GM19372 (cell line): ENCODE data around the gene INAVA.

Source experiments
- ATAC-seq: cut with Tn5 transposase; IDR thresholded peaks from one replicate; pipeline ENCODE4 v1.9.1; 2021; ENCODE audit warnings: mild to moderate bottlenecking, low read depth, moderate library complexity; ENCODE audit not compliant: unreplicated experiment

The INAVA gene, protein sequence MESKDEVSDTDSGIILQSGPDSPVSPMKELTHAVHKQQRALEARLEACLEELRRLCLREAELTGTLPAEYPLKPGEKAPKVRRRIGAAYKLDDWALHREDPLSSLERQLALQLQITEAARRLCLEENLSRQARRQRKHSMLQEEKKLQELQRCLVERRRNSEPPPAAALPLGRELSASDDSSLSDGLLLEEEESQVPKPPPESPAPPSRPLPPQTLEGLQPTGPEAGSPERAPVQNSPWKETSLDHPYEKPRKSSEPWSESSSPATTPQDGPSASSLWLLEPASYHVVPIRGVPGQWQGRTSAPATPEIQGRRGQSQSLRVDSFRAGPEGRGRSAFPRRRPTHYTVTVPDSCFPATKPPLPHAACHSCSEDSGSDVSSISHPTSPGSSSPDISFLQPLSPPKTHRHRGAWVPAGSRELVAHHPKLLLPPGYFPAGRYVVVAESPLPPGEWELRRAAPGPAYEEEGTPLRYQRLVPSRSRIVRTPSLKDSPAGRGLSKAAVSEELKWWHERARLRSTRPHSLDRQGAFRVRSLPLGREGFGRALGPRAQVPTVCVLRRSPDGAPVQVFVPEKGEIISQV

DNA sequence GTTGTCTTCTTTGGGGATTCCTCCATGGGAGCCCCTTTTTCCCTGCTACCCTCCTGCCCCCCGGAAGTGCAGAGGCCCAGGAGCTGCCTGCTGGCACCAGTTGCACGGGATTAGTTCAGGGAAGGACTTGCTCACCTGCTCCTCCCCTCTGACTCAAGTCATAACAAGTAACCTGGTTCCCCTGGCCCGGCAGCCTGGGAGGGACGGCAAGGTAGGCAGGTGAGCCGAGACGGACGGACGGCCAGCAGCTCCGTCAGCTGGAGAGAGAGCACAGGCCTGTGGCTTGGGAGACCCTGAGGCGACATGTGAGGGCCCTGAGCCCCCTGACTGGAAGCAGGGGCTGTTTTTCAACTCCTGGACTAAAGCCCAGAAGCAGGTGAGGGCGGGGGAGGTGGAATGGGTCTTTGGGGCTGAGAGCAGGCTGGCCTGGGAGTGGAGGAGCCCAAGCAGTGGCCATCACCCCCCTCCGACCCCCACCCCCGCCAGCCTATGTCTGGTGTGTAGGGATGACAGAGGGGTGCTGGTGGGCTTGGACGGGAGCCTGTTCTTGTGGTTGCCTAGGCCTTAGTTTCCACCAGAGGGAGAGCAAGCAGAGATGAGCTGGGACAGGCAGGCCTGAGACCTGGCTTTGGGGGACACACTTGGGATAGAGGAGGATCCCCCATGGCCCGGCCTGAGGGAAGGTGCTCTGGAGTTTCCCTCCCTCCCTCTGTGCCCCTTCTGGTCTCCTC, at the start of gene INAVA:
Gene INAVA, plus strand, starts transcription at position 189 of the 731 bp plus-strand sequence. CDS start 3,501 bp downstream, outside the sequence.
- no peak for ATAC-seq

DNA sequence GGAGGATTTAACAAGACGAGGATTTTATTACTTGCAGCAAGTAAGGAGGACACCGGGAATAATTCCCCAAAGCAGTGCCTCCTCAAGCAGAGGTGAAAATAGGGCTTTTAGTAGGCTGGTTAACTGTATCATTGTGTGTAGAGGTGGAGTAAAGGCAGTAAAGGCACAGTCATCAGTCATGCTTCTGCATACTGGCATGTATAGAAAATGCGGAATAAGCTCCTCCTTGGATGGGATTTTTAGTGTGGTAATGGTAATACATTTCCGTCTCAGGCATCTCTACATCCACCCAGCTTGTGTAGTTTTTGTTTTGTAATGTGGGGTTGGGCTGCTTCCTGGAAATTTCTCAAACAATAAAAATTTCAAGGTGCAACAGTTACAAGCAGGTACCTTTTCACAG, 49.3 kb upstream of the INAVA start:
- no peak for ATAC-seq

DNA sequence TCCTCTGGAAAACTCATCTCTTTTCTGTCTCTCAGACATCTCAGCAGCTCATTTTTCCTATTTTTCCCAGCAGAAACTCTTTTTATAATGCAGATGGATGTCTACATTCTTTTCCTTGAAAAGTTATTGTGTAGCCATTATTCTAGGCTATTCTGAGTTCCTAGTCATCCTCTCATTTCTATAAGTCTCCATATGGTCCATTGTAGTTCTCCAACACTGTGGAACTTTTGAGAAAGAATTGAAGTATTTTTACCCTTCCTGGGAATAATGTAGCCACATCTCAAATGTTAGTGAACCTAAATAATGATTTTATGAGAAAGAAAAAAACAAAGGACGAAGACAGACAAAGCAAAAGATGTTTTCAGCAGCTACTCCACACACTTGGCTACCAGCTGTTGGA, 48.3 kb upstream of the INAVA start:
- no peak for ATAC-seq

DNA sequence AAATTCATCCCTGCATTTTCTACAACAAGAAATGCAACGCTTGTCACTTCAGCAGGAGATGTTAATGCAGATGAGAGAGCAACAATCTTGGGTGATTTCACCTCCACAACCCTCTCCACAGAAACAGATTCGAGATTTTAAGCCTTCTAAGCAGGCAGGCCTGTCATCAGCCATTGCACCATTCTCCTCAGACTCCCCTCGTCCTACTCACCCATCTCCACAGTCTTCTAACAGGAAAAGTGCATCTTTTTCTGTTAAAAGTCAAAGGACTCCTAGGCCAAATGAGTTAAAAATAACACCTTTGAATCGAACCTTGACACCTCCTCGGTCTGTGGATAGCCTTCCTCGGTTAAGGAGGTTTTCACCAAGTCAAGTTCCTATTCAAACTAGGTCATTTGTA, 45.3 kb upstream of the INAVA start:
- no peak for ATAC-seq

DNA sequence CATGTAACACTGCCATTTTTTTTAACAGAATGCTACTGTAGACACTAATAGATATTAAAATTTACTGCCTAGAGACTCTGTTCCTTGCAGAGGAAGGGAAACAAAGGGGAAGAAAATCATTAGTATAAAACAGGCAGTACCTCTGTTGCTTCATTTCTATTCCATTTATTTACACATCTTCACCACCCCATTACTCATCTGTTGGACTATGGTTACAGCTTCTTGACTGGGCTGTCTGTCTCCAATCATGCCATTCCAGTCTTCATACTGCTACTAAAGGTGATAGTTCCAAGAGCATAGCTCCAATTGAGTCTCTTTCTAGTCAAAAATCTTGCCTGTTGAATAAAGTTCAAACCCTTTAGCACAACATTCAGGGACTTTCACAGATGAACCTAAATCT, 44.1 kb upstream of the INAVA start:
- ATAC-seq = no peak

DNA sequence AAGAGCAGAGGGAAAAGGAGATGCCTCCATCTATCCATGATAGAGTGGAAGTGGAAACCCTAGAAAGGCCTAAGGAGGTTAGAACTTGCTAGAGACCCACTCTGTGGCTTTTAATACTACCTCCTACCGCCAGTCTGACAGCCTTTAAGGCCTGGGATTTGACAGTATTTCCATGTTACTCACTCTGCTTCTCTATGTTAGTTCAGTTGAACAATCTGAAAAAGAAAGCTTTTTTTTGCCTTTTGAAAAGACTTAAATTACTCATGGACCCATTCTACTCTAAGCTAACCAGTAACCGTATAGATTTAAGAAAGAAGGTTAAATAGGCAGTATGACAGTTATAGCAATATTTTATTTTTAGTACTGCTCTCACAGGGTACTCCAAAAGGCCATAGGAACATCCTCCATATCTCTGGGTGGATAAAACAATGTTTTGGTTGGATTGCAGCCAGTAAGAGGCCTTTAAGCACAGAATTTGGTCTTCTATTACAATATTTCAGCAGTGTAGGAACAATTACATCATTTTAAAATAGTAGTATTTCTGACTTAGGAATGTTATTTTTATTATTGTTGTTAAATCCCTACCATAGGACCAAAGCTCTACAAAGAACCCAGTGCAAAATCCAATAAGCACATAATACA, 37.9 kb upstream of the INAVA start:
- ATAC-seq = no peak

DNA sequence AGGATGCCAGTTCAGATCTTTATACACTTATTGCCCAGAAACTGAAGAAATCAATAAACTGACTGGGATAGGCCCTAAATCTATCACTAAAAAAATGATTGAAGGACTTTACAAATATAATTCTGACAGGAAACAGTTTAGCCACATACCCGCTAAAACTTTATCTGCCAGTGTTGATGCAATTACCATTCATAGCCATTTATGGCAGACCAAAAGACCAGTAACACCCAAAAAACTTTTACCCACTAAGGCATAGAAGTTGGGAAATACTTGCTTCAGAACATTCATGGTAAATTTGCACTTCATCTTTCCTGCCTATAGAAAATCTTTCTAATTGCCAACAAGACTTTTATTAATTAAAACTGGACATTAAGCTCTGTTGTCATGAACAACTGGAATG, 36.9 kb upstream of the INAVA start:
- ATAC-seq = no peak

DNA sequence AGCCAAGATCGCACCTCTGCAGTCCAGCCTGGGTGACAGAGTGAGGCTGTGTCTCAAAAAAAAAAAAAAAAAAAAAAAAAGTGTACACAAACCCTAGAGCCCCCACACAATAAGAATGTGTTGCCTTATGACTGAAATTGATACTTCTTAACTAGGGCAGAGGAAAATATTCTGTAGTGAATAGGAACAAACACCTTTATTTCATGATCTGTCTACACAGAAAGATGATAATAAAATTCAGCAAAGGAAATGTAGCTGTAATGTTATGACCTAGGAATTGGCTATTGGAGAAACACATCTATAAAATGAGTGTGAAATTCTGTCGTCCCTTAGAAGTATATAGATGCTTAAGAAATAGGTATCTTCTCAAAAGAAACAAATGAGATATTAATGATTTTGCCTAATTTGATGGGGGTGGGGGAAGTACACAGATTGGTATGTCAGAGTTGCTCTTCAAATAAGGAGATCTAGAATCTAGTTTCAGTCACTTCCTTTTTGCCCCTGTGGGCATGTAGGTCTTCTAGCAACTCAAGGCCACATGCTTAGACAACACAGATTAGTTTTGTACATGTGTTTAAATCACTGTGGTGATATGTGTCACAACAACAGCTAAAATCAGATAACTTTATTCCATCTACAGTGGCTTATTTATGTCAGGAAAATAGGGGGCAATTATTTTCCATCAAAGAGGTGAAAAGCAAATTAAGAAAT, 32.6 kb upstream of the INAVA start:
- no peak for ATAC-seq

DNA sequence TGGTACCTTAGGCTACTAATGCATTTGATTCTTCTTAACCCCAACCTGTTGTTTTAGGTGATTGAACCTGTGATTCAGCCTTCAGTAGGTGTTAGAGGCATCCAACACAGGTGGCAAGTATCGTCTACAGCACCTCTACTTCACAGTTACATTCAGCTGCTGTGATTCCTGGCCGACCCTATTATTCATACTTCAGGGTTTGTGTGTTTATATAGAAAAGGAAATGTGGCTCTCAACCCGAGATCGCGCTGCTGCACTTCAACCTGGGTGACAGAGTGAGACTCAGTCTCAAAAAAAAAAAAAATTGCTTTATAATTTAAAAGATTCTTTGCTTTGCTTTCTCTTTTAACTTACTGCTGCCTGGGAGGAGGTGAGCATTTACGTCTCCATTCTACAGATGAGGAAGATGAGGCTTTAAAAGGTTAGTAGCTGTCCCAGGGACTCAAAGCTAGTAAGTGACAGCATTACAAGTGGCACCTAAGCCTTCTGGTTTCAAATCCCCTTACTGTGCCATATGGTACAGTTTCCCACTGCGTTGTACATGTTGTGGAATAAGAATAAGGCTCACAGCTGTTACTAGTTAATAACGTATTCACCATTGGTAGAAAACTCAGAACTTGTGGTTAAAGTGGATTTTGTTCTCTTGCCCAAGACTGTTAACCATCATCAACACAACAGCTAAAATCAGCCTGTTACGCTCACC, 31.8 kb upstream of the INAVA start:
- no peak for ATAC-seq

DNA sequence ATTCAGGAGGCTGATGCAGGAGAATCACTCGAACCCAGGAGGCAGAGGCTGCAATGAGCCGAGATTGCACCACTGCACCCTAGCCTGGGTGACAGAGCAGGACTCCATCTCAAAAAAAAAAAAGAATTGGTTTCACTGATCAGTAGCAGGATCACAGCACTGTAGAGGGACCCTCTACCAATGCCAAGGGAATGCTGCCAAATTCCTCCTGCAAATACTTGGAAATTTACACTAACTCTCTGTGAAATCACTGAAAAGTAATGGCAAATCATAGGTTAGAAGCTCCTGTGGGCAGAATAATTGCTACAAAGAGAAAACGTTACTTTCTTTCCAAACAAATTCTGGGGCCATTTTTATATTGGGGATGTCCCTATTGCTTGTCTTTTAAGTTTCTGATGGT, 28.6 kb upstream of the INAVA start:
- no peak for ATAC-seq

DNA sequence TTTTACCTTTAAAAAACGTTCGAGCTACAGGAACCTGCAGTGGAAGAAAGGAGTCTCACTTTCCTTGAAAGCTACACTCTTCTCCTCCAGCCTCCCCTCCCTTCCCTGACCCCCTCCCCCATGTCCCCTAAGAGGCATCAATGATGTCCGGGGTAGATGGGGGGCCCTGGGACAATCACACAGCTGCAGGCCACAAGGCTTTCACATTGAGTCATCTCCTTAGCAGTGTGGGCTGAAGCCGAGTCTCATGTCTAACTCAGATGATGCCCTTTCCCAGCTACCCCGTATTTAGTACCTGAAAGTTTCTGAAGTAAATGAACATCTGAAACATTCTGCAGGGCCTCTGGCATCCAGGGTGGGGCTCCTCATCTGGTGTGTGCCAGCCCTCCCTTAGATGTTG, 28.2 kb upstream of the INAVA start:
- peak; percentile 79 for ATAC-seq

DNA sequence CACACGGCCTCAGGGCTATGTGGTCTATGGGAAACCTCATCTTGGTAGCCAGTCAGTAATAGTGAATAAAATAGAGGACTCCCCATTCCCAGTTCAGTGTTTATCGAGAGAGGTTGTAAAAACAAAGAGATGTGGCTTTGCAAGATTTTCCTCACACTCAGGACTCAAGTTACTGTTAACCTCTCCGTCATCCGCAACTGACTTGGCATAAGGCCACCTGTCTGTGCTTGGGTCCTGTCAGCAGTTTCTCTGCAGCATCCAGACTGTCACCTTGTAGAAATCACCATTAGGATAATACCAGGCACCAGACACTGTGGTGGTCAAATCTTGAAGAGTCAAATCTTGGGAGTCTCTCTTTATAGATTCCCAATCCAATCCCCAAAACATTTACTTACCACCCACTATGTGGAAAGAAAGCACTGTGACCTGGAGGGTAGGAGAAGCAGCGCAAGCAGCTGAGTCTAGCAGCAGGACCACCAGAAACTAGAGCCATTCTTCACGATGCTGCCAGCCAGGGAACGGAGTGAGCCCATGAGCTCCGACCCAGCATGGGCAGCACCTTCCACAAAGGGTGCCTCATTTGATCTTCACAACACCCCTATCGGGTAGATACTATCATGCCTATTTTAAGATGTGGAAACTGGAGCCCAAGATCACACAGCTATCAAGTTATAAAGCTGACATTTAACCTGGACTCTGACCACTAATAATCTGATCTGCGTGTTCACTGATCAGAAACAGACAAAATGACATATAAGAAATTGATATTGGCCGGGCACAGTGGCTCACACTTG, 27.5 kb upstream of the INAVA start:
- ATAC-seq = no peak

DNA sequence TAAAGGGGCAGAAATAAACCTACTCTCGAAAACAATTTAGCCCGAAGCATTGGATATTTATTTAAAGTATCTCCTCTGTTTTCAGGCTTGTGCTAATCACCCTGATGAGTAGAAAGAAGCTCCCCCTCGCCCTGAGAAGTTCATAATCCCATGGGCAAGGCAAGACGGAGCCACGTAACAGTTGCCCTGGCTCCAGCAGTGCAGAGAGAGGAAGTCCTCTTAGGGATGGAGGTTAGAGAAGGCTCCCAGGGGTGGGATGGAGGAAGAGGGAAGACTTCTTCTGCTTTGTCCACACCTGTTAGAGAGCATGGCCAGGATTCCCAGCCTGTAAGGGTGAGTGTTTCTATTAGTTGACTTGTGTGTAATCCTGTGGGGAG, 25.3 kb upstream of the INAVA start:
- ATAC-seq = no peak

DNA sequence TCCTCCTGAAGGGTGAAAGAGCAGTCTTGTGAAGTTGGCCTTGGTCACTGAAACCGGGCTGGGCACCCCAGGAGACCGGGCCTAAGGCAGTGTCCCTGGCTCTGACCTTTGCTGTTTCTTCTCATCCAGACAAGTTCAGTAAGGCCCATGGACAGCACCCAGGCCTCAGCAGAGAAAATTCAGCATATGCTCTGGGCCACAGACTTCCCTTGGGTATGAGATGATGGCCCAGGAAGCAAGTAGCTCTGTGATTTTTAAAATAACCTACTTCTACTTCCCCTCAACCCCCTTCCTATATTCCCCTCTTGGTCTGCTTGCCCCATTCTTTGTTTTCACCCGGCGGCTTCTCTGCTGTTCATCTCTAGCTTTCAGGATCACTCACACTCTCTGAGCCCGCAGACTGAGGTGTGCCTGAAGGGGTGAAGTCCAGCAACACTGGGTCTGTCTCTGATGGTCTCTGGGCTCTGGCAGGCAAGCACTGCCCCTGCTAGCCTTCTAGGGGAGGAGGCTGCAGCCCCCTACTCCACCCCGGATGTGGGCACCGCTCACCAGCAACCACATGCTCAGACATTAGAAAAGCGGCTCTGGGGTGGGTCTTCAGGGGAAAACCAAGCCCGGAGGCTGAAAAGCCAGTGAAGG, 24.8 kb upstream of the INAVA start:
- ATAC-seq = peak; percentile 28

DNA sequence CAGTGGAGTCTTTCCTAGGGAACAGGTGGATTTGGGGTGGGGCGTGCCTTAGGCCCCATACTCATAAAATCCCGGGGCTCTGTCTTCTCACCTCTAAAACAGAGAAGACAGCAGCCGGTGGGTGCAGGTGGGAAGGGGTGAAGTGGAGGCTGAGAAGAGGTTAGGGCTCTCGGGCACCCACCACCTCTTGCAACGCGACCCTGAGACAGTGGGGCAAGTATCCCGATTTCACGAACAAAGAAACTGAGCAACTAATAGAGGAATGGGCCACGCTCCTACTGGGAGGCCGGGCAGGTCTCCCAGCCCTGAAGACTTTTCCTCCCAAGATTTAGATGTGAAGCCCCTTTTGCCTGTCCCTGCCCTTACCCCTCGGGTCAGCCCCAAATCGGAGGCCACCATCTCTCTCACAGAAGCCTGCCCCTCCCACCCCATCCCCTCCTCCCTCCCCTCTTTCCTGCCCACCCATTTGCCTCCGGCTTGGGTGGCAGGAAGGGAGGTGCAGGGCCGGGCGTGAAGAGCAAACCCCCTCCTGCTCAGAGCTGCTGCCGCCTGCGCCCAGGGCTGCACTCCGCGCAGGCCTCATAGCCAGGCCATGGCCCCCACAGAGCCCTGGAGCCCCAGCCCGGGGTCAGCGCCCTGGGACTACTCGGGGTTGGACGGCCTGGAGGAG, 22.1 kb upstream of the INAVA start, which contains the start of gene GPR25:
Gene GPR25, plus strand, starts transcription at position 536 of the 670 bp plus-strand sequence. Its CDS starts 57 bp downstream, at position 593.
- ATAC-seq = no peak

DNA sequence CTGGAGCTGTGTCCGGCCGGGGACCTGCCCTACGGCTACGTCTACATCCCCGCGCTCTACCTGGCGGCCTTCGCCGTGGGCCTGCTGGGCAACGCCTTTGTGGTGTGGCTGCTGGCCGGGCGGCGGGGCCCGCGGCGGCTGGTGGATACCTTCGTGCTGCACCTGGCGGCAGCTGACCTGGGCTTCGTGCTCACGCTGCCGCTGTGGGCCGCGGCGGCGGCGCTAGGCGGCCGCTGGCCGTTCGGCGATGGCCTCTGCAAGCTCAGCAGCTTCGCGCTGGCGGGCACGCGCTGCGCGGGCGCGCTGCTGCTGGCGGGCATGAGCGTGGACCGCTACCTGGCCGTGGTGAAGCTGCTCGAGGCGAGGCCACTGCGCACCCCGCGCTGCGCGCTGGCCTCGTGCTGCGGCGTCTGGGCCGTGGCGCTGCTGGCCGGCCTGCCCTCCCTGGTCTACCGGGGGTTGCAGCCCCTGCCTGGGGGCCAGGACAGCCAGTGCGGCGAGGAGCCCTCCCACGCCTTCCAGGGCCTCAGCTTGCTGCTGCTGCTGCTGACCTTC, 21.5 kb upstream of the INAVA start:
- ATAC-seq = no peak

DNA sequence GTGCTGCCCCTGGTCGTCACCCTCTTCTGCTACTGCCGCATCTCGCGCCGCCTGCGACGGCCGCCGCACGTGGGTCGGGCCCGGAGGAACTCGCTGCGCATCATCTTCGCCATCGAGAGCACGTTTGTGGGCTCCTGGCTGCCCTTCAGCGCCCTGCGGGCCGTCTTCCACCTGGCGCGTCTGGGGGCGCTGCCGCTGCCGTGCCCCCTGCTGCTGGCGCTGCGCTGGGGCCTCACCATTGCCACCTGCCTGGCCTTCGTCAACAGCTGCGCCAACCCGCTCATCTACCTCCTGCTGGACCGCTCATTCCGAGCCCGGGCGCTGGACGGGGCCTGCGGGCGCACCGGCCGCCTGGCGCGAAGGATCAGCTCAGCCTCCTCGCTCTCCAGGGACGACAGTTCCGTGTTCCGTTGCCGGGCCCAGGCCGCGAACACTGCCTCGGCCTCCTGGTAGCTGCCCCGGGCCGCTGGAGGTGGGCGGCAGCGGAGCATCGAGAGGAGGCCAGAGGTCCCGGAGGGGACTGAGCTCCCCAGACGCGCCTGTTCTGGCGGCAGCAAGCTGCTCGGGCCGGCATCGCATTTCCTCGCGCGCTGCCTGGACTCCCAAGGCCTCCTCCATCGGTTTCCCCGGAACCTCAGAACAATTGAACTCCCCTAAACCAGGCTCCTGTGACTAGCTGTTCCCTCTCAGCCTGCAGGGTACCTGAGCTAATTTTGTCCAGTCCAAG, 20.9 kb upstream of the INAVA start:
- no peak for ATAC-seq
